NCI-H2029 treated with DMSO at 0.1 percent for 48 hours (cell line): Measurements from ENCODE around the gene PSG7.
"Not testable (repeated sequence)": the region's sequence is repeated elsewhere in the genome, so short reads cannot be mapped to it uniquely, and the experiment has no call there.

Source experiments
- DNase-seq: peaks from one replicate; lab custom pipeline; 2025; lab: John Stamatoyannopoulos, UW

PSG7 gene

DNA sequence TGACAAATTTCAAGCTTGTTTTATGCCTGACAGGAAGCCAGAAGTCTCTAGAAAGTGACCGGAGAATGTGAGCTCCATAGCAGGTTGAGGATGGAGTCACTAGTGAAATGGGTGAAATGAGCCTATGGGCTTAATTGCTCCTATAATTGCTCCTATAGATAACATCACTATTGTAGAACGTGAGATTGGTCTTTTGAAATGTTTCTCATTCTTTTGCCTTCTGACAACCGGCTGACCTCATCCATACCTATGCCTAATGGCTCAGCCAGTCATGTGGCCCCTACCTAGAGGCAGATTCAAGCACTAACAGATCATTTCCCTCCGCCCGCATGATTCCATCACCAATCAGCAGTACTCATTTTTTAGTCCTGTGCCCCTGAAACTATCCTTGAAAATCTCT lies 23.5 kb downstream of the PSG7 start:
- DNase-seq: not testable (repeated sequence)

DNA sequence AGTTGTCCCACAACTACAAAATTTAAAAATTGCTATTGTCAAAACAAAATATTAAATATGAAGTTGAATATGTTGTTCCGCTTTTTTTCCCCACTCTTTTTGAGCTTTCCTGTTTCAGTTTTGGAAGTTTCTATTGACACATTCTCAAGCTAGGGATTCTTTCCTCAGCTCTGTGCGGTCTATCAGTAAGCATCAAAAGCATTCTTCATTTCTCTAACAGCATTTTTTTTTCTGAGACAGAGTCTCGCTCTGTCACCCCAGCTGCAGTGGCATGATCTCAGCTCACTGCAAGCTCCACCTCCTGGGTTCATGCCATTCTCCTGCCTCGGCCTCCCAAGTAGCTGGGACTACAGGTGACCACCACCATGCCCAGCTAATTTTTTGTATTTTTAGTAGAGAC lies 24.1 kb downstream of the PSG7 start:
- not testable (repeated sequence) for DNase-seq

- DNase-seq: not testable (repeated sequence)
These were observed 25.3 kb downstream of the PSG7 start for GRCh38 chr19:42911731-42912130.

DNA sequence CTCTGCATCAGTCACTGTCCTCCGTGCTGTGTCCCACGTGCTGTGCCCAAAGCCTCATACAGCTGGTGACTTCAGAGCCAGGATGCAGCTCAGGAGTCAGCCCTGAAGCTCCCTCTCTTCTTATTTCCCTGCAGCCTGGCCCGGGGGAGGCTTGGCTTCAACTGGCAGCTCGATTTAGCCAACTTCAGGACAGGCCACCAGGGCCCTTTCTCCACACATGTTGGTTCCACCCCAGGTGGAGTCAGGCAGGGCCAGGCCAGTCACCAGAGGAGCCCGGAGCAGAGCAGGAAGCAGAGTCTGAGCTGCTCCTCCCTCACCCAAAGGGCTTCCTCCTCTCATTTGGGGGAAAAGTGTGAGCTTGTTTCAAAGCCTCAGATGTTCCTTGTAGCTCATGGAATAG lies 30.8 kb downstream of the PSG7 start:
- not testable (repeated sequence) for DNase-seq

DNA sequence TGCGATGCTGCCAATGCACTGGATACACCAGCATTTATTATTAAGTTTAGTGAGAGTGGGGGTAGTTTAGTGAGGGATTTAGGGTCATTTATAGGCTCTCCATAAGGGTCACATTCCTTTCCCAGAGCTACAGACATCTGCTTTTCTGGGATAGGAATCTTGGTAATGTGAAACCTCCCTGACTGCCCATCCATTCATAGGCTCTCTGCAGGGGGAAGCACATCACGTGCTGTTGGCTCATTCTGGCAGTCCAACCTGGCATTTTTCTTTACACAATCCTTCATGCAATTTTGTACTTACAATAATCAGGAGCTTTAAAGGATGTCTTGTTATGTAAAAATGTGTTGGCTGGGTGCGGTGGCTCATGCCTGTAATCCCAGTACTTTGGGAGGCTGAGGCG lies 36.4 kb downstream of the PSG7 start:
- not testable (repeated sequence) for DNase-seq

- not testable (repeated sequence) for DNase-seq
These were observed 37.3 kb downstream of the PSG7 start for GRCh38 chr19:42899674-42900073.

DNA sequence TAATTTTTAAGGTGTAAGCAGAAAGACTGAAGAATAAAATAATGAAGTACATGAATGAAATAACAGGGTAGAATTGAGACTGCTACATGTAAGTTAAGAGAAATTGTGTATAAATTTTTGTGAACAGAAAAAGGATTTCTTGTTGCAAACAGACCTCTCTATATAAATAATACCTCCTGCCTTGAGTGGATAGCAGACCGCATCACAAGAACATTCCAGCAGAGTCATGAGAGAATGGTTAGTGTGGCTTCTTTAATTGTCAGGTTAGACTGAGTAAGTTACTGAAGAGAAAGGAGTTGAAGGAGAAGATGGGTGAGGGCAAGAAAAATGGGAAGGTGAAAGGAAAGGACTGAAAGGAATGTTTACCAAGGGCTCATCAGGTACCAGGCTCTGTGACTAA lies 37.9 kb downstream of the PSG7 start:
- not testable (repeated sequence) for DNase-seq

DNA sequence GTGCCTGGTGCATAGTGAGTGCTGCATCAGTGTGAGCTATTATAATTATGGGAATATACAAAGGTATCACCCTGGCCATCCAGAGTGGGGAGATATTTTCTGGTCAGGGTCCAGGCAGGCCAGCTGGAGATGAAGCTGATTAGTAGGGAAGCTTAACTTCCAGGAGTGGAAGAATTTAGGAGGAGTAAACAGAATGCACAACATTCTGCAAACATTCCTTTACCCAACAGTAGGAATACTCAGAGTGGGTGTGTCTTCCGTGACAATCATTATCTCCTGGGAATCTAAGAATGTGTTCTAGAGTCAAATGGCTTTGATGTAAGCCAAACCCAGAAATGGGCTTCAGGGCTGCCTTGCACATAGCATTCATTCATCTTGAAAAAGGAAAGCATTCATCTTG lies 38.4 kb downstream of the PSG7 start:
- DNase-seq: not testable (repeated sequence)

- DNase-seq: not testable (repeated sequence)
These were observed 39.3 kb downstream of the PSG7 start for GRCh38 chr19:42897729-42898128.

DNA sequence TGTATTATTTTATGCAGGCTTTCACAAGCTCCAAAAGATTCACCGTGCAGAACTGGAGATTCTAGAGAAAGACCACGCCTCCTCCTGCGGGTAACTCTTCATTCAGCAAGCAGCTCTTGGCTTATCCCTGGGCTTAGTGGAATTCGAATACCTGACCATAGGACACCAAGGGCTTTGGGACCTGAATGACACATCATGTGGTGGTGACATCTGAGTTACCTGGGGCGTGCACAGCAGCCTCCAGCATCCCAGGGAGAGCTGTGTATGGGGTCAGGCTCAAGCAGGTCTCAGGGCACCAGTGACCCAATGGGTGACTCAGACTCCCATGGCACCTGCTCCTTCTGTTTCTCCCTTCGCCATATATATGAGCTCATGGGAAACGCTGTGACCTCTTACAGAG lies 46.6 kb downstream of the PSG7 start:
- not testable (repeated sequence) for DNase-seq

DNA sequence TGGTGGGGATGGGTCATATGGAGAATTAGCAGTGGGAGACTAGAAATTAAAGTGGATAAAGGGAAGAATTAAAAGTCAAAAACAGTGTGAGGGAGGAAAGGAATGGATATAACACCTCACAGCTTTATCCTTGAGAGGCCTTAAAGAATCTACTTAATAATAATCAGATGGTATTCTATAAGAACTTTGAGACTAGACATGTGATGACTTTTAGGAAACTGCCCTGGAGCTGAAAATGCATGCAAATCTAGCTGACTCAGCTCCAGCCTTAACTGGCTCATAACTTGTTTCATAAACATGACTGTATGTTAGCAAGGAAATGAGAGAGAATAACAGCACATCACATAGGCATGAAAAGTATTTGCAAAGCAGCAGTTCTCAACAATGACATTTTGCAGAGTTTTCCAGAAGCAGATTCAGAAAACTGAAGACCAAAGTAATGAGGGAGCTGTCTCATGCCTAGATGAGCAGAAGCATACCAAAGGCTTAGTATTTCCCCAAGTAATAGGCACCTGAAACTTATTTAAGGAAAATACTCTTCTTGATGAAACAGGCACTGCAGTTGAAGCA lies 49.0 kb downstream of the PSG7 start:
- DNase-seq: not testable (repeated sequence)

DNA sequence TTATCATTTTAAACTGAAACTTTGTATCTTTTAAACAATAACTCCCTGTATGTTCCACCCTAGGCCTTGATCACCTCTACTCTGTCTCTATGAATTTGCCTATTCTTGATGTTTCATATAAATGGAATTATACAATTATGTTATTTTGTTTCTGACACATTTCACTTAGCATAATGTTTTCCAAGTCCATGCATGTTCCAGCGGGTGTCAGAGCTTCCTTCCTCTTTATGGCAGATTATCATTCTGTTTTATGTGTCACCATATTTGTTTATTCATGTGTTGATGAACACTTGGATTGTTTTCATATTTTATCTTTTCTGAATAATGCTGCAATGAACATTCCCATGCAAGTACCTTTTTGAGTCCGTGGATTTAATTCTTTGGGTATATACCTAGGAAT lies 54.3 kb downstream of the PSG7 start:
- not testable (repeated sequence) for DNase-seq

DNA sequence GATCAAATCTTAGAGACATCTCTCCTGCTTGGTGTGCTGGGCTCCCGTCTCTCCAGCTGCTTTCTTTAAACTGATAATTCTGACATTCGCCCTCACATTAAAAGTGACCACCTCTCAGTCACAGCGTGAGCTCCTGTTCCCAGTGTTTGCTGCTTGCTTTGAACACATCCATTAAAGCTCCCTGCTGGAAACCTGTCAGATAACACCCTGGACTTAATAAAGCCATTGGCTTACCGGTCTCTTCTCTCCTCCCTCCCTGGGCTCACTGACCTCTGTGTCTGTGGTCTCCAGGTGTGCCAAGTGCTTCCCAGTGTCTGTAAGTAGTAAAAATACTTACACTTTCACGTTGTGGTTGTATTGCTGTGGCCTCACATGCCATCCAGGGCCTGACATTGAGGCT lies 55.0 kb downstream of the PSG7 start:
- DNase-seq: not testable (repeated sequence)

DNA sequence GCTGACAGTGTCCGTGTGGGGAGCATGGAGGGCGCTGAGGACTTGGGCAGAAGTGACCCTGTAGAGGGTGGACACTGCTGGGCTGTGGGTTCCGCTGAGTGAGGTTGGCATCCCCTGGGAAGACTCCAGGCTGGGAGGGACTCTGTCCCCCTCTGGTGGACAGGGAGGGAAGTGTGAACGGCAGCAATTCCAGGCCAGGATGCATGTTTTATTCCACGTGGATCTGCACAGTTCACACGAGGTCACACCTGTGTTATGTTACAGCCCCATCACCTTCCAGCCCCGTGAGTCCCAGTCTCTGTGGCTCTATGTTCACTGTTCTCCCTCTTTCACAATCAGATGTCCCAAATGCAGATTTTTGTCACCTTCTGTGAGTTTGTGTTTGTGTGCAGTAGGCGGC lies 55.7 kb downstream of the PSG7 start:
- not testable (repeated sequence) for DNase-seq

DNA sequence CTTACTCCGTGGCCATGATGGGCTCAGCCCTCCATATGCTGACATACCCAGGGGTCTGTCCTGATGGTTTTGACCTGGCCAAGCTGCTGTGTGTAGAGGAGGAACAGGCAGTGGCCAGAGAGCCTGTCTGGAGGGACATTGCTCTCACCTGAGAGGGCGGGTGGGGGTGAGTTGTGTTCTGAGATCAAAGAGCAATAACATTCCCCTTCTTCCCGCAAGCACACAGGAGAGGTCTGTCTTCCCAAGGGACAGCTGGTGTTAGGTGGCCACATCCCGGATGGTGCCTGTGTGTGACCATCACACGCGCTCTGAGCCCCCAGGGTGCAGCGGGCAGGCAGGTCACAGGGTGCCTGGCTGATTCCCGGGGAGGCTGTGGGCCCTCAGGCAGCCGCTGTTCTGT lies 56.4 kb downstream of the PSG7 start:
- not testable (repeated sequence) for DNase-seq

DNA sequence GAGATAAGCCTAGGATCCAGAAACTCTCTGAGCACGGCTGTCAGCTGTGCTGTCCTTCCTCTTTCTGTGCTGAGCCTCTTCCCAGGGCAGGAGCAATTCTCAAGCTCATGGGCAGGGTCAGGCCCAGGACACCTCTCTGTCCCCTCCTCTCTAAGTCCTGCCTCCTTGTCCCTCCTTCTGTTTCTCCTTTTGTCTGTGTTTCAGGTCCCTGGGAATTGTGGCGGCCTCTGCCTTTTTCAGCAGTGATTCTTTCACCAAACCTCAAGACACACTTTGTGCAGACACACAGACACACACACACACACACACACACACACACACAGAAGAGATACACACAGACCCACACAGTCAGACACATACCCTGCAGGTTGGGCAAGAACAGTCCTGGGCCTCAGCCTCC lies 57.4 kb downstream of the PSG7 start, which contains the start of gene PSG1:
Gene PSG1 (minus strand): TSS at position 101 of the 400 bp plus-strand sequence. CDS start 132 bp downstream, outside the sequence.
- DNase-seq: no peak

DNA sequence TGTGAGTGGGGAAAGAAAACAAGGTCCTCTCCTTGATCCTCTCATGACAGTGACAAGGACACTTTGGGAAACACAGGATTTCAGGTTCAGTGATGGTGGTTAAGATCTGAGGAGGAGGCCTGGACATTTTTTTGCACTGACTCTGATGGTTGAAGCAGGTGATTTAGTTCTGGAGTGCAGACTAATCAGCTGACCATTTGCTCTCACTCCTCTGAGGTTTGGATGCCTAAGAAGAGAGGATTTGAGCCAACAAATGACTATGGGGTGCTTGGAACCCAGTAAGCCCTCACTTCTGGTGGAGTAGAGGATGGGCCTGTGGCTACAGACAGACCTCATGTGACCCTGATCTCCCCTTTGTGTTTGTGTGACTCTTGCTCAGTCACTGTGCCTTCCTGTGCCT lies 60.4 kb downstream of the PSG7 start:
- DNase-seq: not testable (repeated sequence)

- DNase-seq: not testable (repeated sequence)
These were observed 61.1 kb downstream of the PSG7 start for GRCh38 chr19:42875881-42876280.

DNA sequence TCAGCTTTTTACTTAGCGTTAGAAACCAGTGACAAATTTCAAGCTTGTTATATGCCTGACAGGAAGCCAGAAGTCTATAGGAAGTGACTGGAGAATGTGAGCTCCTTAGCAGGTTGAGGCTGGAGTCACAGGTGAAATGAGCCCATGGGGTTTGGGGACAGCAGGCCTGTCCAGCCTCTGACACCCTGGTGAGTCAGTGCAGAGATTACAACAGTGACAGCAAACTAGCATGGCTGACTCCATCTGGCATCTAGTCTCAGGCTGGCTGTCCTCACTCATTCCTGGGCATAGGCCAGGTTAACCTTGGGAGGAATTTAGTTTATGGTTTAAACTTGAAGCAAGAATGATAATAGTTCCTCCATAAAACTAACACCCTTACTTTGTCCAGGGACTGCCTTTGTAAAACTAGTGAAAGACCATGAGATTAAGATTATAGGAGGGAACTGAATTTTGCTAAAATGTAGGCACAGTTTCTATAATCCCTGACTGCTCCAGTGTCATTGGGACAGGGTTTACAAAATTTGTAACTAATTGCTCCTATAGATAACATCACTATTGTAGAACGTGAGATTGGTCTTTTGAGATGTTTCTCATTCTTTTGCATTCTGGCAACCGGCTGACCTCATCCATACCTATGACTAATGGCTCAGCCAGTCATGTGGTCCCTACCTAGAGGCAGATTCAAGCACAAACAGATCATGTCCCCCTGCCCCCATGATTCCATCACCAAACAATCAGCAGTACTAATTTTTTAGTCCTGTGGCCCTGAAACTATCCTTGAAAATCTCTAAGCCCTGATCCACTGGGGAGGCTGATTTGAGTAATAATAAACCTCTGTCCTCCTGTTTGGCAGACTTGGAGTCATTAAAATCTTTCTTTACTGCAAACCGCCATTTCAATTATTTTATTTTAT lies 61.9 kb downstream of the PSG7 start:
- DNase-seq: not testable (repeated sequence)

- DNase-seq: not testable (repeated sequence)
These were observed 62.9 kb downstream of the PSG7 start for GRCh38 chr19:42874136-42874535.
